ENCODE measurements around the gene DISP3. TPM values are rescaled to one million over a fixed set of nuclear protein-coding genes. Genes with fewer than 3 reads are reported as not detected.

The DISP3 gene
- total and polyA plus RNA-seq, 9 of the 15 experiments (the other 6 are each of a cell fraction or from before 2014, with no cell fraction given) = 0.03 to 0.19 (median 0.15) TPM; not detected in 5

DNA sequence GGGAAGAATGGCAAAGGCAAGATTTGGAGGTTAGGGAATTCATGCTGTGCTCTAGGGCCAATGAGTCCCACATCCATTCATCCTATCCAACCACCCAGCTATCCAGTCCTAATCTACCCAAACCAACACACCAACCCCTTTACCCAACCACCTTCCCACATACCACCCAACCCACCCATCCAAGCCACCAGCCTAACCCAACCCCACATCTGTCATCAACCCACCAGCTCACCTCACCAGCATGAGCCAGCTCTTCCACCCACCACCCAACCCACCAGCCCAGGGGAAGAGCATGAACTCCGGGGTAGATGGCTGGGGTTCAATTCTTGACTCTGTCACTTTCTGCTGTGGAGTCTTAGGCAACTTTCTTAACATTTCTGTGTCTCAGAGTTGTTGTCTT, 35.9 kb upstream of the DISP3 start:
- ATAC-seq = no peak
- H3K9ac ChIP-seq (ENCODE audit: insufficient read depth in 1 of 2, low read depth in 2 of 2, low read length in 2 of 2) = no peak overlapping the region
- FAIRE-seq = no peak
- H3K79me2 ChIP-seq (ENCODE audit: control insufficient read depth, insufficient read depth, low read length) = no peaks in the 10 kb centered on the region
- CTCF ChIA-PET (ENCODE audit: low intra/inter-chr PET ratio) = no interaction called here
- WGBS (ENCODE audit: insufficient coverage, low coverage, missing lambda C conversion rate) = 0% methylated on average over 1 of the region's 1 CpG
- H3K36me3 ChIP-seq (ENCODE audit: control insufficient read depth, insufficient read depth, low read length) = no peaks in the 10 kb centered on the region
- DNase-seq (ENCODE audit: extremely low read depth in 1 of 4, low spot score in 3 of 4) = no peak
- intact Hi-C loops (cut with micrococcal nuclease) (no loop called here), in situ Hi-C loops (cut with MboI) (no loop called here)
- H3K27ac ChIP-seq (ENCODE audit: extremely low read depth, low read depth, low read length) = no peak overlapping the region
- POLR2A ChIA-PET = interaction anchor here (0.6 to 0.9 kb wide), 3 partner anchors 14 to 632 kb away, joined by 3 read pairs; no protein-coding TSS in a partner anchor
- H3K4me1 ChIP-seq (replicated peaks in 1 of 2; ENCODE audit: control insufficient read depth in 2 of 2, insufficient read depth in 2 of 2, low read length in 2 of 2) = peaks cover 0 to 1% of the 10 kb centered on the region in 2 experiments; a peak in 2 of 5 replicates
- no peaks in the 10 kb centered on the region for H3K9me1 ChIP-seq (ENCODE audit: control insufficient read depth, insufficient read depth, low read length)
- TF ChIP-seq ZNF121 (CRISPR knock-in tag; conservative IDR thresholded peaks at IDR 0.05) = no peak
- no peak for TF ChIP-seq ZC3H8 (IDR thresholded peaks at IDR 0.05)
- TF ChIP-seq, protein P1, sequence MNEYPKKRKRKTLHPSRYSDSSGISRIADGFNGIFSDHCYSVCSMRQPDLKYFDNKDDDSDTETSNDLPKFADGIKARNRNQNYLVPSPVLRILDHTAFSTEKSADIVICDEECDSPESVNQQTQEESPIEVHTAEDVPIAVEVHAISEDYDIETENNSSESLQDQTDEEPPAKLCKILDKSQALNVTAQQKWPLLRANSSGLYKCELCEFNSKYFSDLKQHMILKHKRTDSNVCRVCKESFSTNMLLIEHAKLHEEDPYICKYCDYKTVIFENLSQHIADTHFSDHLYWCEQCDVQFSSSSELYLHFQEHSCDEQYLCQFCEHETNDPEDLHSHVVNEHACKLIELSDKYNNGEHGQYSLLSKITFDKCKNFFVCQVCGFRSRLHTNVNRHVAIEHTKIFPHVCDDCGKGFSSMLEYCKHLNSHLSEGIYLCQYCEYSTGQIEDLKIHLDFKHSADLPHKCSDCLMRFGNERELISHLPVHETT (CRISPR knock-in tag; conservative IDR thresholded peaks at IDR 0.05 in 1 of 2, IDR thresholded peaks at IDR 0.05 in 1 of 2) = no peak
- TF ChIP-seq ZNF354B (CRISPR knock-in tag; IDR thresholded peaks at IDR 0.05) = no peak
- no peak for TF ChIP-seq ZNF12 (CRISPR knock-in tag; IDR thresholded peaks at IDR 0.05)
- no peak for TF ChIP-seq ZBTB17 (CRISPR knock-in tag; IDR thresholded peaks at IDR 0.05)
- TF ChIP-seq ZNF146 (CRISPR knock-in tag; IDR thresholded peaks at IDR 0.05; ENCODE audit: unreplicated experiment) = no peak
- TF ChIP-seq KHSRP (IDR thresholded peaks at IDR 0.05) = no peak
- TF ChIP-seq CBX5 (IDR thresholded peaks at IDR 0.05; ENCODE audit: borderline replicate concordance, low read depth) = no peak
- TF ChIP-seq HNRNPL (IDR thresholded peaks at IDR 0.05; ENCODE audit: low read depth, low read length) = no peak
- no peak for TF ChIP-seq SMARCC2 (IDR thresholded peaks at IDR 0.05; ENCODE audit: low read depth)
- TF ChIP-seq TAL1 (IDR thresholded peaks at IDR 0.05) = no peak
- TF ChIP-seq, protein P2, sequence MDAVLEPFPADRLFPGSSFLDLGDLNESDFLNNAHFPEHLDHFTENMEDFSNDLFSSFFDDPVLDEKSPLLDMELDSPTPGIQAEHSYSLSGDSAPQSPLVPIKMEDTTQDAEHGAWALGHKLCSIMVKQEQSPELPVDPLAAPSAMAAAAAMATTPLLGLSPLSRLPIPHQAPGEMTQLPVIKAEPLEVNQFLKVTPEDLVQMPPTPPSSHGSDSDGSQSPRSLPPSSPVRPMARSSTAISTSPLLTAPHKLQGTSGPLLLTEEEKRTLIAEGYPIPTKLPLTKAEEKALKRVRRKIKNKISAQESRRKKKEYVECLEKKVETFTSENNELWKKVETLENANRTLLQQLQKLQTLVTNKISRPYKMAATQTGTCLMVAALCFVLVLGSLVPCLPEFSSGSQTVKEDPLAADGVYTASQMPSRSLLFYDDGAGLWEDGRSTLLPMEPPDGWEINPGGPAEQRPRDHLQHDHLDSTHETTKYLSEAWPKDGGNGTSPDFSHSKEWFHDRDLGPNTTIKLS (IDR thresholded peaks at IDR 0.05; ENCODE audit: borderline replicate concordance, low read depth) = no peak
- TF ChIP-seq, protein P3, sequence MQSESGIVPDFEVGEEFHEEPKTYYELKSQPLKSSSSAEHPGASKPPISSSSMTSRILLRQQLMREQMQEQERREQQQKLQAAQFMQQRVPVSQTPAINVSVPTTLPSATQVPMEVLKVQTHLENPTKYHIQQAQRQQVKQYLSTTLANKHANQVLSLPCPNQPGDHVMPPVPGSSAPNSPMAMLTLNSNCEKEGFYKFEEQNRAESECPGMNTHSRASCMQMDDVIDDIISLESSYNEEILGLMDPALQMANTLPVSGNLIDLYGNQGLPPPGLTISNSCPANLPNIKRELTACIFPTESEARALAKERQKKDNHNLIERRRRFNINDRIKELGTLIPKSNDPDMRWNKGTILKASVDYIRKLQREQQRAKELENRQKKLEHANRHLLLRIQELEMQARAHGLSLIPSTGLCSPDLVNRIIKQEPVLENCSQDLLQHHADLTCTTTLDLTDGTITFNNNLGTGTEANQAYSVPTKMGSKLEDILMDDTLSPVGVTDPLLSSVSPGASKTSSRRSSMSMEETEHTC (IDR thresholded peaks at IDR 0.05) = no peak
- no peak for TF ChIP-seq ZNF232 (CRISPR knock-in tag; IDR thresholded peaks at IDR 0.05)
- no peak overlapping the region for H3K4me2 ChIP-seq (ENCODE audit: insufficient read depth, low read length)
- peaks cover 7% of the 10 kb centered on the region for H4K20me1 ChIP-seq (replicated peaks; ENCODE audit: control insufficient read depth, insufficient read depth, low read length)
- H3K9me3 ChIP-seq (replicated peaks; ENCODE audit: control insufficient read depth, insufficient read depth, low read depth, low read length) = no peaks in the 10 kb centered on the region
- H3K27me3 ChIP-seq (ENCODE audit: control insufficient read depth in 2 of 2, insufficient read depth in 2 of 2, low read length in 2 of 2) = peaks cover 32 to 67% of the 10 kb centered on the region in 2 experiments; a peak in 4 of 5 replicates
- no peak overlapping the region for H3K4me3 ChIP-seq
- BruUV-seq (replicated peaks) = no TSS peak
- H2AFZ ChIP-seq (ENCODE audit: low read depth, low read length) = no peak overlapping the region
